ENCODE results near the gene FAM98B. TPM values are rescaled to one million over a fixed set of nuclear protein-coding genes. Genes with fewer than 3 reads are reported as not detected.

Gene FAM98B
- total RNA-seq, 1 donor from 2014 or later, result 34.7 TPM

DNA sequence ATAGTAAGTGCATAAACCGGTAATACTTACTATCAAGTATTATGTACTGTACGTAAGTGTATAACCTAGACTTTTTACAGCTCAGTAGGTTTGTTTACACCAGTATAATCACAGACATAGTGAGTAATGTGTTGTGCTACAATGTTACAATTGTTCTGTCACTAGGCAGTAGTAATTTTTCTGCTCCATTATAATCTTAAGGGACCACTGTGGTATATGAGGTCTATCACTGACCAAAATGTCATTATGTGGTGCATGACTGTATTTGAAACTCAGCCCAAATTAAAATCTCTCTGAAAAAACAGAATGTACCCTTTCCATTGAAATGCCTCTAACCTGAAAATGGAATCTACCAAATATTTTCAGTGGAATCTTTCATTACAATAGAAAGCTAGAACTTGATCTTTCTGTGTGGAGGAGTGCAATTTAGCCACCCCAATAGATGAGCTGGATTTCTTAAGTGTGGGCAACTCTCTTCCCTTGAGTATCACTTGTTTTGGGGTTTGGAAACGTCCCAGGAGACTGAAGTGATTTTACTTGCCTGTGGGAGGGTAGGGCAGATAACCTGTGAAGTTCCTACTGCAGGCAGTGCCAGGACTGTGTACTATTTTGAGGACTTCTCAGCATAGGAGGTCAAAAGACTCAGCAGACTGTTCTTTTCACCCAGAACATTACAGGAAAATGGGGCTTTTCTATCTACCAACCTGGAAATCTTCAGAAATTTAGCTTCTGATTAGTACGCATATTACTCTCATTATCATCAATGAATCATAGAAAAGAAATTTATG, 50.9 kb downstream of the FAM98B start:
- intact Hi-C loops (cut with micrococcal nuclease), result loop anchor here (2.0 kb wide), 1 partner anchor 16 kb away; no protein-coding TSS in a partner anchor

DNA sequence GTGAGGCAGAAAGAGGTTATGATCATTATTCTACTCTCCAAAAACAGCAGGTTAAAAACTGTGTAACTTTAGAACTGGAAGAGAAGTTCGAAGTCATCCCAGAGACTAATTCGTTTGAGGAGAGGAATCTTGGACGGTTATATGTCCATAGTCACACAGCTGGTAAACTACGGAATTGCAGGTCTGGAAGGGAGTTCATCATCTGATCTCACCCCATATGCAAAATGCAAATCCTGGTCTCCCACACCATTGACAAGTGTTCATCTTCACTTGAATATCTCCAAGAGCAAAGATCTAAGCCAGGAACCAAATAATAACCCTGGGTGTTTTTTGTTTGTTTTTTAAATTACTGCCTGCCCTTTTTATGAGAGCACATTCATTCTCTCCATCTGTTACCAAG, 53.1 kb downstream of the FAM98B start:
- intact Hi-C loops (cut with micrococcal nuclease), result no loop called here

GRCh38 chr15:38507570-38507969, 53.6 kb downstream of the FAM98B start:
- intact Hi-C loops (cut with micrococcal nuclease), result no loop called here

DNA sequence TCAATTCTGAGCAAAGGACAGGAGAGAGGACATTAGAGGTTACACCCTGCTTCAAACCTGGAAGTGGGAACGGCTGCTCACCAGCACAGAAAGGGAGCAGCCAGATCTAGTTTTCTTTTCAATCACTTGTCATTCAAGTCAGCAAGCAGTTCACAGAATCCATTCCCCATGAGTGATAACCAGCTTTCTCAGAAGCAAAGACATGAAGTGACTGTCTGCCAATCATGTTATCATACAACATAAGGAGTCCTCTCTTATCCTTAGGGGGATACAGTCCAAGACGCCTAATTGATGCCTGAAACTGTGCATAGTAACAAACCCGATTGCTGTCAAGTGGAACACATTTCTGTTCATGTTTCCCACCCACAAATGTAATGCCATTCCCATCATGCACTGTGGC, 54.7 kb downstream of the FAM98B start:
- intact Hi-C loops (cut with micrococcal nuclease), result loop anchor here (1.0 to 2.0 kb wide), 4 partner anchors 18 to 182 kb away; no protein-coding TSS in a partner anchor

GRCh38 chr15:38509152-38509551, 55.2 kb downstream of the FAM98B start:
- intact Hi-C loops (cut with micrococcal nuclease), result loop anchor here (1.0 to 2.0 kb wide), 2 partner anchors 18 to 21 kb away; no protein-coding TSS in a partner anchor

GRCh38 chr15:38512901-38513300, 59.0 kb downstream of the FAM98B start:
- intact Hi-C loops (cut with micrococcal nuclease), result no loop called here

DNA sequence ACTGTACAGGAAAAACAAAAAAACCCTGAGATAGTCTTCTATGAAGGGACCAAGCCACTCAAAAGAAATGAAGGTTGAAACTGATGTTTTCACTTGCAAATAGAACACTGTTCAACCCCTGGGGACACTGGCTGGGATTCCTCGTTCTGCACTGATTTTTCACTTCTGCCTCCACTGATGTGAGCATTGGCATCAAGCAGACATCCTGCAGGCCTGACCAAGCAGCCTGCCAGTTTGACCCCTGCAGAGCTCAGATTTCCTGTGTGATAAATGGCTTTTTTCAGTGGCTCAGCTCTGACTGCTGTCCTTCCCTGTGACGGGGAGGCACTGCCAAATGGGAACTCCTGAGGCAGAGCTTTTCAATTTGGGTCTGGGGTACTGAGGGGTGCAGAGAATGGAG, 60.7 kb downstream of the FAM98B start:
- intact Hi-C loops (cut with micrococcal nuclease), result no loop called here

DNA sequence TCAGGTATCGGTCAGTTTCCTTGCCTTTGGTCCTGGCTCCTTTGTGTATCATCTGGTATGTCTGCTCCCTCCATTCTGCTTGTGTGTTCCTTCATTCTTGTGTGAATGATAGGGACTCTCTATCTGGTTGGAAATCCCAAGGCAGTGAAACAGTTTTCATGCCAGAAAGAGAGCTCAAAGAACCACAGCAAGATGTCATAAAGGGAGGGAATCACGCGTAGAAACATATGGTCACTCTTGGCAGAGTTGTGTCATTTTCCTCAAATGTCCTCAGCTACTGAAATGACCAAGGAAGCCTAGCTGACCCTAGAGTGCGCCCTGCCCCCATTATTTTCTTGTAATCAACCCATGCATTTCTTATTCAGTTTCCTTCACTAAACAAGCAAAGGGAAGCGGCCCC, 62.7 kb downstream of the FAM98B start:
- intact Hi-C loops (cut with micrococcal nuclease), result no loop called here

- intact Hi-C loops (cut with micrococcal nuclease), result no loop called here
Measured at GRCh38 chr15:38517312-38517975, 63.5 kb downstream of the FAM98B start.

- intact Hi-C loops (cut with micrococcal nuclease), result no loop called here
Measured at GRCh38 chr15:38518084-38518483, 64.2 kb downstream of the FAM98B start.

DNA sequence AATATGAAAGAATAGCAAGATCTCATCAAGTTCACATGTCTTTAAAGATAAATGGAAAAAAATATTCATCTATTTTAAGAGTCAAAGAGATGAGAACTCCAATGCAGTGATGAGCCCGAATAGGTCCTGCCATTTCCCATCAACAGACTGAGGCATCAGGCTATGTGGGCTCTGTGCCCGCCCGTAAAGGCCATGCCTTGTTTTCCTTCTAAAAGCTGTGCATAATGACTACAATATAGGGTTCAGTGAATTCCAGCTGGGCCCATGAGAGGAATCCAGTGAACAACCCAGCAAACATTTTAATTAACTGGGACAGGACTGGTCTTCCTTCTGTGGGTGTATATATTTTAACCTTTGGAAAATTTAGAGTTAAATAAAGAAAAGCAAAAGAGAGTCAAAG, 66.1 kb downstream of the FAM98B start:
- intact Hi-C loops (cut with micrococcal nuclease), result loop anchor here (2.0 to 5.0 kb wide), 2 partner anchors 15 to 33 kb away; no protein-coding TSS in a partner anchor

- intact Hi-C loops (cut with micrococcal nuclease), result loop anchor here (2.0 to 5.0 kb wide), 2 partner anchors 17 to 34 kb away; no protein-coding TSS in a partner anchor
Measured at GRCh38 chr15:38521316-38521715, 67.4 kb downstream of the FAM98B start.

DNA sequence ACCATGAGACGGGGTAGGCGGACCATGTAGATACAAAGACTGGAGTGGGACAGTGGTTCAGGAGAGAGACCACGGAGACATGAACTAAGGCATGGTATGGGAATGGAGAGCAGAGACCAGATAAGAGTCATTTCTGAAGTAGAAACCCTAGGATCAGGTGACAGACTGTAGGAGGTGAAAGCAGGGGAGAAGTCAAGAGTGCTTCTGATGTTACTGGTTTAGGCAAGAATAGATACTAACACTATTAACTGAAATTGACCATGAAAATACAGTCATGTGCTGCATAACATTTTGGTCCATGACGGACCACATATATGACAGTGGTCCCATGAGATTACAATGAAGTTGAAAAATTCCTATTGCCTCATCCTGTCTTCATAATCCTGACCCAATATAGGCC, 69.0 kb downstream of the FAM98B start:
- intact Hi-C loops (cut with micrococcal nuclease), result loop anchor here (5.0 kb wide), 1 partner anchor 36 kb away; no protein-coding TSS in a partner anchor

- intact Hi-C loops (cut with micrococcal nuclease), result loop anchor here (5.0 kb wide), 1 partner anchor 37 kb away; no protein-coding TSS in a partner anchor
Measured at GRCh38 chr15:38524156-38524555, 70.2 kb downstream of the FAM98B start.

DNA sequence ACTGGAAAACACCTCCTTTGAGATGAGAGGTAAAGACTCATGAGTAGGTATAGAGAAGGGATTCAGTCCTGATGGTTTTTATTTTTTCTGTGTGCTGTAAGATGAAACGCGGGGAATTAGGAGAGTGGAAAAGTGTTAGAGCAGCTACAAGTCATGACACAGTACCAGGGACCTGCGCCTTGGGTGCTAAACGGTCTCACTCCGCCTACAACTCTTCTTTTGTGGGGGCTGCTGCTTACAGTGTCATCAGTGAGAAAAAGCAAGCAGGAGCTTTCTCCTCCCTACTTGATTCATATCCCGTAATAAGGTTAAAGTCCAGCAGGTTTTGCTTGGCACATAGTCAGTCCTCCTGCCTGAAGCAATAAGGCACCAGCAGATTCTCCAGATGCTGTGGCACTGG, 71.6 kb downstream of the FAM98B start:
- intact Hi-C loops (cut with micrococcal nuclease), result no loop called here

DNA sequence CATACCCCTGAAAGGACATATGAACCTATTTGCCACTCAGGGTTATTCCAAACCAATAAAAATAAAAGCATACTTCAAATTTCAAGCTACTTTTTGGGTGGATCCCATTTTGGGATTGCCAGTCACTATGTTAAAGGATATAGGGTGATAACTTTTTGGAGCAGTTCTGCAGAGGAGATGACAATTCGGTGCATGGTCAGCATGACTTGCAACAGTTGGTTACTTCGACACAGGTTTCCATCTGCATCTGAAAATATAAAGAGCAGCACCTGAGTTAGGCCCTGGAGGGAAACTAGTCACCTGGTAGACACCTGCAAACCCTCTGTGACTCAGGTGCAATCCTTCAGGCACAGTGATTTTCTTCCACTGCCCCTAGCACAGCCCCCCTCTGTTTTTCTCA, 72.2 kb downstream of the FAM98B start:
- intact Hi-C loops (cut with micrococcal nuclease), result no loop called here

GRCh38 chr15:38528294-38528693, 74.4 kb downstream of the FAM98B start:
- intact Hi-C loops (cut with micrococcal nuclease), result no loop called here

GRCh38 chr15:38530113-38530512, 76.2 kb downstream of the FAM98B start:
- intact Hi-C loops (cut with micrococcal nuclease), result loop anchor here (1.0 to 10.0 kb wide), 4 partner anchors 8 to 1245 kb away; no protein-coding TSS in a partner anchor

GRCh38 chr15:38531509-38531908, 77.6 kb downstream of the FAM98B start:
- intact Hi-C loops (cut with micrococcal nuclease), result loop anchor here (10.0 kb wide), 1 partner anchor 1243 kb away; no protein-coding TSS in a partner anchor

DNA sequence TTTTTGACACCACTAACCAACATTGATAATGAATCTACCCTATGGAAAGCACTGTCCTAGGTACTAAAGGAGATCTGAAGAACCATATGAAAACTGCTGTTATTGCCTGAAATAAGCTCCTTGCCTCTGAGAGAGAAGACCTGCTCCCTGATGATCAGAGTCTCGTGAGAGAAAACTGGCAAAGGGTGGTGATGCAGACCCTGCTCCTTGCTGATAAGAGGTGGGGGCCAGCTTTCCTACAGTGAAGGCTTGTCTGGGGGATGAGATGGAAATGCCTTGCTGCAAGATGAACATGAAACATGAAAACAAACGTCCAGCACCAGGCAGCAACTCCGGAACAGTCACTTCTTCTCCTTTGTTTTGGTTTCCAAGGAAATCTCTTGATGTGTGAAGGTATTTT, 78.8 kb downstream of the FAM98B start:
- intact Hi-C loops (cut with micrococcal nuclease), result loop anchor here (10.0 kb wide), 1 partner anchor 1242 kb away; no protein-coding TSS in a partner anchor

- intact Hi-C loops (cut with micrococcal nuclease), result loop anchor here (10.0 kb wide), 1 partner anchor 1241 kb away; no protein-coding TSS in a partner anchor
Measured at GRCh38 chr15:38533416-38533915, 79.5 kb downstream of the FAM98B start.

DNA sequence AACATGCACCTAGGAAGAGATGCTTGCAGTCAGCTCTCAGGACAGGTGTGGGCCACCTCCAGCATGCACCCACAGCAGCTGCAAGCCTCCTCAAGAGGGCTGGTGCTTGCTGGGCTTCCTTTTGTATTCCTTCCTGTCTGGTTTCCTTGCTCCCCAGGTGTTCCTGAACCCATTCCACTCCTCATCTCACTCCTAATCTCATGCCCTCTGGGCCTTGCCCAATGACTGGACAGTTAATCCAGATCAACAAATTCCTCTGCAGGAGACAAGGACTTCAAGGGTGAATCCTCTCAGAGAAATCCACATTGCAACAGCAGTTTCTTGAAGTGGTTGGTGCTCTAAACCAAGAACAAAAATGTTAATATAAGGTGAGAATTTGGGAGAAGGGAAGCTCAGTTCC, 80.0 kb downstream of the FAM98B start:
- intact Hi-C loops (cut with micrococcal nuclease), result loop anchor here (10.0 kb wide), 1 partner anchor 1241 kb away; no protein-coding TSS in a partner anchor

All from T-helper 1 cell treated with Interleukin-12 subunit alpha and Interleukin-12 subunit beta and Interleukin-4 antibody, amounts not matched to agents 30 ng/mL and 1 ng/mL, for 36 hours (primary cell).